ENCODE results near the gene GRIA3. TPM values are rescaled to one million over a fixed set of nuclear protein-coding genes. Genes with fewer than 3 reads are reported as not detected.
A peak's percentile ranks its signal among the peaks of the same experiment; 100 is the strongest.

The GRIA3 gene
- total and polyA plus RNA-seq, 4 donors: 0.05 to 2.0 (median 0.37) TPM

GRCh38 chrX:123468481-123468880 is 284.4 kb downstream of the GRIA3 start:
- Histone ChIP-seq H3K9ac (ENCODE audit: insufficient read depth in 1 of 2, low read length in 2 of 2) (no peak overlapping the region), H3K27ac (ENCODE audit: low read depth in 1 of 2, low read length in 1 of 2) (no peak overlapping the region), H3K4me3 (no peak overlapping the region), H3K27me3 (ENCODE audit: control insufficient read depth in 3 of 3, insufficient read depth in 3 of 3, low read length in 2 of 3) (peaks cover 0 to 6% (median 0%) of the 10 kb centered on the region in 3 donors), H3K9me3 (ENCODE audit: control insufficient read depth in 4 of 4, insufficient read depth in 3 of 4, low read length in 3 of 4) (peaks cover 0 to 3% (median 0%) of the 10 kb centered on the region in 4 donors), H3K4me1 (ENCODE audit: control insufficient read depth in 5 of 5, insufficient read depth in 5 of 5, low read length in 5 of 5) (no peaks in the 10 kb centered on the region), H3K36me3 (ENCODE audit: control insufficient read depth in 4 of 4, insufficient read depth in 4 of 4, low read length in 4 of 4) (no peaks in the 10 kb centered on the region)
- ATAC-seq (ENCODE audit: insufficient read depth, low FRiP score) (no peak), DNase-seq (no peak)
- WGBS, 2 donors: 59 to 72% methylated on average over 4 of the region's 4 CpGs
- no peak for TF ChIP-seq CTCF (IDR thresholded peaks at IDR 0.05; ENCODE audit: control extremely low read depth, extremely low read depth)

DNA sequence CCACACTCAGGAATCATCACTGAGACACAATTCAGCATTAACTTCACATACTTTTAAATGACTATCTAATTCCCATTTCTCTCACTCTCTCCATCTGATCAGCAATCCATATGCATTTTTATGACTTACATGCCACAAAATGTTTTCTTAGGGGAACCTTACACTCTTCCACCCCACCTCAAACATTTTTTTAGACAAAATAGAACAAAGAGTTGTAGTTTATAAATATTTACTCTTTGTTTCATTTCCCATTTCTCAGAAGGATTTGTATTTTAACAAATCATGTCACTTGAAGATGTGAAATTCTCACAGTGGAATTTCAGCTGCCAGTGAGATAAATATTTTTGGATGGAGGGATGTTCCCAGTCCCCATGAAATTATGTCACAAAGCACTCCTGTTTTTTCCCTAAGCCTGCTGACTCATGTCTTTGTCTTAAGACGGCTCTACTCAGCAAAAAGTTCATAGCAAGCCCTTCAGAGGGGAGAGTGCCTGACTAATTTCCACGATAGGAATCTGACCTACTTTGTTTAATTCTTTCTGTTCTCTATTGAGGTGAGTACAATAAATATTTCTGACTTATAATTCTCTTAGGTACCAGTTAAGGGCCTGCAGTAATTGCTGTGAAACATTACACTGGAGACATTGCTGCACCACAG is 291.1 kb downstream of the GRIA3 start:
- TF ChIP-seq CTCF (IDR thresholded peaks at IDR 0.05; ENCODE audit: control extremely low read depth, extremely low read depth): no peak
- no peak for ATAC-seq (ENCODE audit: insufficient read depth, low FRiP score)
- WGBS, 2 donors: 44 to 67% methylated on average over 2 of the region's 2 CpGs

GRCh38 chrX:123476611-123477219 is 292.6 kb downstream of the GRIA3 start:
- Histone ChIP-seq H3K36me3 (ENCODE audit: control insufficient read depth in 4 of 4, insufficient read depth in 4 of 4, low read length in 4 of 4) (no peaks in the 10 kb centered on the region), H3K9me3 (ENCODE audit: control insufficient read depth in 4 of 4, insufficient read depth in 3 of 4, low read length in 3 of 4) (no peaks in the 10 kb centered on the region), H3K27me3 (ENCODE audit: control insufficient read depth in 3 of 3, insufficient read depth in 3 of 3, low read length in 2 of 3) (peaks cover 0 to 3% (median 0%) of the 10 kb centered on the region in 3 donors), H3K27ac (ENCODE audit: low read depth in 1 of 2, low read length in 1 of 2) (no peak overlapping the region), H3K4me1 (ENCODE audit: control insufficient read depth in 5 of 5, insufficient read depth in 5 of 5, low read length in 5 of 5) (peaks cover 0 to 8% (median 0%) of the 10 kb centered on the region in 5 donors), H3K4me3 (no peak overlapping the region), H3K9ac (ENCODE audit: insufficient read depth in 1 of 2, low read length in 2 of 2) (no peak overlapping the region)
- DNase-seq (peak in 2 of 3 donors; percentile 73 to 79), ATAC-seq (ENCODE audit: insufficient read depth, low FRiP score) (no peak)
- WGBS, 2 donors: 60 to 82% methylated on average over 5 of the region's 5 CpGs
- TF ChIP-seq CTCF (IDR thresholded peaks at IDR 0.05; ENCODE audit: control extremely low read depth, extremely low read depth): no peak

More for the DNA sequence above, 291.1 kb downstream of the GRIA3 start:
- Histone ChIP-seq H3K4me3 (no peak overlapping the region), H3K27me3 (ENCODE audit: control insufficient read depth in 3 of 3, insufficient read depth in 3 of 3, low read length in 2 of 3) (peaks cover 0 to 3% (median 0%) of the 10 kb centered on the region in 3 donors), H3K9me3 (ENCODE audit: control insufficient read depth in 4 of 4, insufficient read depth in 3 of 4, low read length in 3 of 4) (no peaks in the 10 kb centered on the region), H3K27ac (ENCODE audit: low read depth in 1 of 2, low read length in 1 of 2) (no peak overlapping the region), H3K4me1 (ENCODE audit: control insufficient read depth in 5 of 5, insufficient read depth in 5 of 5, low read length in 5 of 5) (peaks cover 0 to 2% (median 0%) of the 10 kb centered on the region in 5 donors), H3K36me3 (ENCODE audit: control insufficient read depth in 4 of 4, insufficient read depth in 4 of 4, low read length in 4 of 4) (no peaks in the 10 kb centered on the region), H3K9ac (ENCODE audit: insufficient read depth in 1 of 2, low read length in 2 of 2) (no peak overlapping the region)
- no peak for DNase-seq
